ENCODE measurements around the gene ITIH2.

GRCh38 chr10:7789390-7789789 lies 86.3 kb downstream of the ITIH2 start:
- TF ChIP-seq POLR2AphosphoS5 (IDR thresholded peaks at IDR 0.05; ENCODE audit: low read depth, low read length) (no peak), POLR2A (IDR thresholded peaks at IDR 0.05; ENCODE audit: low read depth, low read length) (no peak), TAF1 (IDR thresholded peaks at IDR 0.05; ENCODE audit: borderline replicate concordance, low read depth, low read length) (no peak)

Measured in GM12892 (cell line).